Aorta (tissue), 5 donors: ENCODE data around the gene ZP4. TPM values are rescaled to one million over a fixed set of nuclear protein-coding genes. Genes with fewer than 3 reads are reported as not detected.

ENCODE experiments used
- ATAC-seq: fragments of 200-7000 bp; cut with Tn5 transposase; one replicate; pipeline ENCODE4 v1.9.1; 2022; ENCODE audit warnings: moderate library complexity; ENCODE audit not compliant: low FRiP score
- DNase-seq, 2 donors: peaks; one replicate each; pipeline ENCODE4 v3.0.0-alpha.2; 2020
- H3K27ac ChIP-seq, 2 donors: one replicate each; pipeline ENCODE4 v1.5.1; 2013; ENCODE audit warnings: low read length in 2 of 2, mild to moderate bottlenecking in 2 of 2, moderate library complexity in 2 of 2, control low read depth in 1 of 2, inconsistent platforms in 1 of 2, low read depth in 1 of 2
- H3K27me3 ChIP-seq, 2 donors: one replicate each; pipeline ENCODE4 v1.6.1; 2013; ENCODE audit warnings: control low read depth in 1 of 2, low read length in 1 of 2, mild to moderate bottlenecking in 1 of 2, moderate library complexity in 1 of 2; ENCODE audit not compliant: insufficient read depth in 2 of 2, control insufficient read depth in 1 of 2
- H3K36me3 ChIP-seq, 2 donors: one replicate each; pipeline ENCODE4 v1.6.1; 2013; ENCODE audit warnings: control low read depth in 1 of 2, low read length in 1 of 2, mild to moderate bottlenecking in 1 of 2; ENCODE audit not compliant: insufficient read depth in 2 of 2, control insufficient read depth in 1 of 2
- H3K4me1 ChIP-seq, 2 donors: one replicate each; pipeline ENCODE4 v1.6.1; 2013; ENCODE audit warnings: low read length in 2 of 2, control low read depth in 1 of 2, mild to moderate bottlenecking in 1 of 2, moderate library complexity in 1 of 2; ENCODE audit not compliant: insufficient read depth in 2 of 2, control insufficient read depth in 1 of 2
- H3K4me3 ChIP-seq, 2 donors: one replicate each; pipeline ENCODE4 v1.5.1; 2013; ENCODE audit warnings: low read length in 2 of 2, control low read depth in 1 of 2, mild to moderate bottlenecking in 1 of 2
- H3K9me3 ChIP-seq: one replicate; pipeline ENCODE4 v1.6.1; 2013; ENCODE audit warnings: mild to moderate bottlenecking, low read length; ENCODE audit not compliant: control insufficient read depth
- WGBS, 2 donors: extraction: QIAGEN DNeasy Blood & Tissue Kit; methylation state at CpG; one replicate each; pipeline ENCODE4 v1.1.7; 2013; 5-methylcytosine and 5-hydroxymethylcytosine counted together
- intact Hi-C, 2 donors: fragments of 100-400 bp; cut with DNase I; formaldehyde crosslinking; loops; one replicate each; pipeline versions ENCODE4 v1.14.2 to v1.15.0; 2022
- polyA plus RNA-seq, 2 donors: library from polyadenylated mRNA; stranded (reverse); fragments of 200-250 nt; gene quantifications; one replicate each; pipeline ENCODE4 v1.2.3, GENCODE V29; 2013
- total RNA-seq, 2 donors: library from RNA; stranded (reverse); fragmentation: NEBNext Ultra II Directional; extraction: Animal tissue kit (Norgen Biotek cat#: 25700); gene quantifications; one replicate each; pipeline ENCODE4 v1.2.1, GENCODE V29; 2021
- donor health status: healthy with polysubstance abuse.
- donor health status: Bipolar disorder and iron deficiency.
- donor health status: DM: no; HTN: no; CAD: no.
- donor health status: DM: no; HTN: no; CAD: no.
- donor health status: DM: yes; HTN: yes; CAD: no.

ZP4 gene
- total and polyA plus RNA-seq, 4 donors: not detected

- Histone ChIP-seq H3K27ac (no peak overlapping the region), H3K4me1 (no peaks in the 10 kb centered on the region), H3K9me3 (no peaks in the 10 kb centered on the region), H3K36me3 (no peaks in the 10 kb centered on the region), H3K27me3 (no peaks in the 10 kb centered on the region), H3K4me3 (no peak overlapping the region)
- DNase-seq (no peak), ATAC-seq (no peak)
- intact Hi-C loops: no loop called here
- 72 to 79% methylated on average over 1 of the region's 1 CpG for WGBS, 2 donors
These were observed 23.3 kb downstream of the ZP4 start for GRCh38 chr1:237867380-237867888.

GRCh38 chr1:237864338-237865244, 26.1 kb downstream of the ZP4 start:
- DNase-seq (peak; percentile 67 to 84), ATAC-seq (peak; percentile 79)
- Histone ChIP-seq H3K36me3 (no peaks in the 10 kb centered on the region), H3K27ac (no peak overlapping the region), H3K4me3 (no peak overlapping the region), H3K4me1 (no peaks in the 10 kb centered on the region), H3K27me3 (no peaks in the 10 kb centered on the region), H3K9me3 (no peaks in the 10 kb centered on the region)
- intact Hi-C loops: no loop called here
- 13 to 15% methylated on average over 25 of the region's 25 CpGs for WGBS, 2 donors

- Histone ChIP-seq H3K27ac (no peak overlapping the region), H3K4me1 (no peaks in the 10 kb centered on the region), H3K27me3 (peaks cover 0 to 2% of the 10 kb centered on the region in 2 donors), H3K36me3 (no peaks in the 10 kb centered on the region), H3K4me3 (no peak overlapping the region), H3K9me3 (no peaks in the 10 kb centered on the region)
- intact Hi-C loops: no loop called here
- no peak for ATAC-seq
- DNase-seq: no peak
- 74 to 84% methylated on average over 2 of the region's 2 CpGs for WGBS, 2 donors
These were observed 27.5 kb downstream of the ZP4 start for GRCh38 chr1:237863234-237863633.

GRCh38 chr1:237861944-237862343, 28.8 kb downstream of the ZP4 start:
- intact Hi-C loops: no loop called here

GRCh38 chr1:237858992-237859391, 31.7 kb downstream of the ZP4 start:
- H3K9me3 ChIP-seq: no peaks in the 10 kb centered on the region
- 68 to 69% methylated on average over 4 of the region's 4 CpGs for WGBS, 2 donors
- H3K27me3 ChIP-seq: peaks cover 0 to 2% of the 10 kb centered on the region in 2 donors
- no peaks in the 10 kb centered on the region for H3K36me3 ChIP-seq
- ATAC-seq (no peak), DNase-seq (no peak)
- H3K27ac ChIP-seq: no peak overlapping the region
- H3K4me1 ChIP-seq: no peaks in the 10 kb centered on the region
- no peak overlapping the region for H3K4me3 ChIP-seq
- intact Hi-C loops: no loop called here

More at GRCh38 chr1:237861944-237862343, 28.8 kb downstream of the ZP4 start:
- Histone ChIP-seq H3K4me3 (no peak overlapping the region), H3K27me3 (peaks cover 0 to 2% of the 10 kb centered on the region in 2 donors), H3K27ac (no peak overlapping the region), H3K36me3 (no peaks in the 10 kb centered on the region), H3K9me3 (no peaks in the 10 kb centered on the region), H3K4me1 (no peaks in the 10 kb centered on the region)
- no peak for DNase-seq
- WGBS, 2 donors: 82 to 83% methylated on average over 8 of the region's 8 CpGs
- ATAC-seq: no peak

- WGBS, 2 donors: 44 to 60% methylated on average over 7 of the region's 7 CpGs
These were observed 33.3 kb downstream of the ZP4 start for GRCh38 chr1:237857455-237857854.

GRCh38 chr1:237852342-237852741, 38.4 kb downstream of the ZP4 start:
- intact Hi-C loops: no loop called here
- H3K4me1 ChIP-seq: no peaks in the 10 kb centered on the region
- H3K27ac ChIP-seq: no peak overlapping the region
- no peaks in the 10 kb centered on the region for H3K9me3 ChIP-seq
- DNase-seq: no peak
- no peak for ATAC-seq
- H3K36me3 ChIP-seq: no peaks in the 10 kb centered on the region
- H3K27me3 ChIP-seq: no peaks in the 10 kb centered on the region
- no peak overlapping the region for H3K4me3 ChIP-seq
- 22% methylated on average over 3 of the region's 3 CpGs for WGBS, 2 donors

More at GRCh38 chr1:237857455-237857854, 33.3 kb downstream of the ZP4 start:
- Histone ChIP-seq H3K9me3 (no peaks in the 10 kb centered on the region), H3K36me3 (no peaks in the 10 kb centered on the region), H3K27me3 (peaks cover 0 to 2% of the 10 kb centered on the region in 2 donors), H3K4me1 (no peaks in the 10 kb centered on the region), H3K27ac (no peak overlapping the region), H3K4me3 (no peak overlapping the region)
- intact Hi-C loops: no loop called here
- ATAC-seq: no peak
- no peak for DNase-seq

GRCh38 chr1:237851210-237851845, 39.4 kb downstream of the ZP4 start:
- H3K4me1 ChIP-seq: no peaks in the 10 kb centered on the region
- DNase-seq (no peak), ATAC-seq (no peak)
- no peaks in the 10 kb centered on the region for H3K36me3 ChIP-seq
- H3K9me3 ChIP-seq: no peaks in the 10 kb centered on the region
- H3K27ac ChIP-seq: no peak overlapping the region
- intact Hi-C loops: no loop called here
- 9% methylated on average over 6 of the region's 6 CpGs for WGBS, 2 donors
- H3K4me3 ChIP-seq: no peak overlapping the region
- no peaks in the 10 kb centered on the region for H3K27me3 ChIP-seq
